Epithelial cell of esophagus (primary cell): ENCODE measurements around the gene SAMD11.

Experiments used
- DNase-seq: peaks from one replicate; pipeline ENCODE4 v3.0.0; 2010; ENCODE audit warnings: low read depth
- H3K4me3 ChIP-seq: 2 replicates; pipeline ENCODE4 v1.5.1; 2011; ENCODE audit warnings: mild to moderate bottlenecking, low read length, control low read depth
- CTCF ChIP-seq: IDR thresholded peaks from 2 replicates; pipeline ENCODE4 v1.5.1; 2011; ENCODE audit warnings: low read depth, mild to moderate bottlenecking, low read length, control low read depth, inconsistent platforms; ENCODE audit not compliant: insufficient read depth; ENCODE audit errors: missing control alignments

Gene SAMD11

GRCh38 chr1:903721-904271, 19.9 kb upstream of the SAMD11 start:
- H3K4me3 ChIP-seq = peak overlapping the region; percentile 10
- TF ChIP-seq CTCF = no peak
- no peak for DNase-seq

- peak; percentile 36 for TF ChIP-seq CTCF
- DNase-seq = peak; percentile 81
- peak overlapping the region; percentile 43 for H3K4me3 ChIP-seq
Measured at GRCh38 chr1:904310-904950, 19.3 kb upstream of the SAMD11 start.

- no peak for DNase-seq
- TF ChIP-seq CTCF = no peak
- H3K4me3 ChIP-seq = peak overlapping the region; percentile 43
Measured at GRCh38 chr1:905071-905749, 18.5 kb upstream of the SAMD11 start.

- no peak for DNase-seq
- no peak overlapping the region for H3K4me3 ChIP-seq
- no peak for TF ChIP-seq CTCF
Measured at GRCh38 chr1:905811-906599, 17.7 kb upstream of the SAMD11 start.

- H3K4me3 ChIP-seq = no peak overlapping the region
- peak; percentile 69 for DNase-seq
- no peak for TF ChIP-seq CTCF
Measured at GRCh38 chr1:906600-907420, 16.9 kb upstream of the SAMD11 start.

GRCh38 chr1:907611-908451, 15.9 kb upstream of the SAMD11 start:
- TF ChIP-seq CTCF = no peak
- no peak overlapping the region for H3K4me3 ChIP-seq
- no peak for DNase-seq
